ENCODE measurements around the gene NR4A2.

GRCh38 chr2:156366753-156367152 lies 34.2 kb upstream of the NR4A2 start:
- TF ChIP-seq, protein P1, sequence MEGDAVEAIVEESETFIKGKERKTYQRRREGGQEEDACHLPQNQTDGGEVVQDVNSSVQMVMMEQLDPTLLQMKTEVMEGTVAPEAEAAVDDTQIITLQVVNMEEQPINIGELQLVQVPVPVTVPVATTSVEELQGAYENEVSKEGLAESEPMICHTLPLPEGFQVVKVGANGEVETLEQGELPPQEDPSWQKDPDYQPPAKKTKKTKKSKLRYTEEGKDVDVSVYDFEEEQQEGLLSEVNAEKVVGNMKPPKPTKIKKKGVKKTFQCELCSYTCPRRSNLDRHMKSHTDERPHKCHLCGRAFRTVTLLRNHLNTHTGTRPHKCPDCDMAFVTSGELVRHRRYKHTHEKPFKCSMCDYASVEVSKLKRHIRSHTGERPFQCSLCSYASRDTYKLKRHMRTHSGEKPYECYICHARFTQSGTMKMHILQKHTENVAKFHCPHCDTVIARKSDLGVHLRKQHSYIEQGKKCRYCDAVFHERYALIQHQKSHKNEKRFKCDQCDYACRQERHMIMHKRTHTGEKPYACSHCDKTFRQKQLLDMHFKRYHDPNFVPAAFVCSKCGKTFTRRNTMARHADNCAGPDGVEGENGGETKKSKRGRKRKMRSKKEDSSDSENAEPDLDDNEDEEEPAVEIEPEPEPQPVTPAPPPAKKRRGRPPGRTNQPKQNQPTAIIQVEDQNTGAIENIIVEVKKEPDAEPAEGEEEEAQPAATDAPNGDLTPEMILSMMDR (IDR thresholded peaks at IDR 0.05) = no peak
- TF ChIP-seq POLR2A (IDR thresholded peaks at IDR 0.05) = no peak
